Ishikawa (cell line): Measurements from ENCODE around the gene TIMM44.
A peak's percentile ranks its signal among the peaks of the same experiment; 100 is the strongest.

ENCODE experiments used
- CEBPB ChIP-seq: IDR thresholded peaks from 2 replicates; pipeline ENCODE4 v1.6.1; 2012
- CREB1 ChIP-seq: IDR thresholded peaks from 2 replicates; pipeline ENCODE4 v1.6.1; 2012; ENCODE audit warnings: low read depth
- EGR1 ChIP-seq: IDR thresholded peaks from 2 replicates; pipeline ENCODE4 v1.6.1; 2012
- EP300 ChIP-seq: IDR thresholded peaks from 2 replicates; pipeline ENCODE4 v1.6.1; 2012; ENCODE audit warnings: borderline replicate concordance
- FOXM1 ChIP-seq: IDR thresholded peaks from 2 replicates; pipeline ENCODE4 v1.6.1; 2012; ENCODE audit warnings: low read depth, borderline replicate concordance
- NFIC ChIP-seq: IDR thresholded peaks from 2 replicates; pipeline ENCODE4 v1.6.1; 2012
- RAD21 ChIP-seq: IDR thresholded peaks from 2 replicates; pipeline ENCODE4 v1.6.1; 2012; ENCODE audit warnings: low read depth
- TAF1 ChIP-seq: IDR thresholded peaks from 2 replicates; pipeline ENCODE4 v1.6.1; 2012; ENCODE audit warnings: low read depth, mild to moderate bottlenecking
- TCF12 ChIP-seq: IDR thresholded peaks from 2 replicates; pipeline ENCODE4 v1.6.1; 2012; ENCODE audit warnings: low read depth
- TEAD4 ChIP-seq: IDR thresholded peaks from 2 replicates; pipeline ENCODE4 v1.6.1; 2012
- YY1 ChIP-seq: IDR thresholded peaks from 2 replicates; pipeline ENCODE4 v1.6.1; 2012; ENCODE audit warnings: low read depth
- ZBTB7A ChIP-seq: IDR thresholded peaks from 2 replicates; pipeline ENCODE4 v1.6.1; 2012; ENCODE audit warnings: low read depth
- TF ChIP-seq, protein P1 (sequence below): IDR thresholded peaks from 2 replicates; pipeline ENCODE4 v1.6.1; 2012
- TF ChIP-seq, protein P2 (sequence below): IDR thresholded peaks from 2 replicates; pipeline ENCODE4 v1.6.1; 2012; ENCODE audit warnings: low read depth, mild to moderate bottlenecking
- TF ChIP-seq, protein P3 (sequence below): IDR thresholded peaks from 2 replicates; pipeline ENCODE4 v1.6.1; 2012

The TIMM44 gene

DNA sequence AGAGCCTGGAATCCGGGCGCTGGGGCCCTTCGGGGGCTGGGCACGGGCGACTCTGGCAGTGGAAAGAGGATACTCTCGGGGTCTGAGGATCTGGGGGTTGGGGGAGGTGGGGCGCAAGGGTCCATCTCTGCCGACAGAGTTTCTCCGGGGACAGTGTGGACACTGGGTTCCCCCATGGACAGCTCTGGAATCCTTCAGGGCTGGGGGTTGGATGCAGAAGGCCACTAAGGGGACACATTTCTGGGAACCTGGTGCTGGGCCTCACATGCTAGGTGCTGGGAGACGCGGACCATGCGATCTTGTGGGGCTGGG is 26.6 kb downstream of the TIMM44 start:
- TF ChIP-seq, protein P1, sequence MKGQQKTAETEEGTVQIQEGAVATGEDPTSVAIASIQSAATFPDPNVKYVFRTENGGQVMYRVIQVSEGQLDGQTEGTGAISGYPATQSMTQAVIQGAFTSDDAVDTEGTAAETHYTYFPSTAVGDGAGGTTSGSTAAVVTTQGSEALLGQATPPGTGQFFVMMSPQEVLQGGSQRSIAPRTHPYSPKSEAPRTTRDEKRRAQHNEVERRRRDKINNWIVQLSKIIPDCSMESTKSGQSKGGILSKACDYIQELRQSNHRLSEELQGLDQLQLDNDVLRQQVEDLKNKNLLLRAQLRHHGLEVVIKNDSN = no peak
- no peak for TF ChIP-seq EP300
- TF ChIP-seq CEBPB = no peak
- TF ChIP-seq ZBTB7A = no peak
- no peak for TF ChIP-seq FOXM1
- TF ChIP-seq TEAD4 = no peak
- TF ChIP-seq RAD21 = no peak
- no peak for TF ChIP-seq CREB1
- no peak for TF ChIP-seq TAF1
- TF ChIP-seq TCF12 = no peak
- no peak for TF ChIP-seq YY1

DNA sequence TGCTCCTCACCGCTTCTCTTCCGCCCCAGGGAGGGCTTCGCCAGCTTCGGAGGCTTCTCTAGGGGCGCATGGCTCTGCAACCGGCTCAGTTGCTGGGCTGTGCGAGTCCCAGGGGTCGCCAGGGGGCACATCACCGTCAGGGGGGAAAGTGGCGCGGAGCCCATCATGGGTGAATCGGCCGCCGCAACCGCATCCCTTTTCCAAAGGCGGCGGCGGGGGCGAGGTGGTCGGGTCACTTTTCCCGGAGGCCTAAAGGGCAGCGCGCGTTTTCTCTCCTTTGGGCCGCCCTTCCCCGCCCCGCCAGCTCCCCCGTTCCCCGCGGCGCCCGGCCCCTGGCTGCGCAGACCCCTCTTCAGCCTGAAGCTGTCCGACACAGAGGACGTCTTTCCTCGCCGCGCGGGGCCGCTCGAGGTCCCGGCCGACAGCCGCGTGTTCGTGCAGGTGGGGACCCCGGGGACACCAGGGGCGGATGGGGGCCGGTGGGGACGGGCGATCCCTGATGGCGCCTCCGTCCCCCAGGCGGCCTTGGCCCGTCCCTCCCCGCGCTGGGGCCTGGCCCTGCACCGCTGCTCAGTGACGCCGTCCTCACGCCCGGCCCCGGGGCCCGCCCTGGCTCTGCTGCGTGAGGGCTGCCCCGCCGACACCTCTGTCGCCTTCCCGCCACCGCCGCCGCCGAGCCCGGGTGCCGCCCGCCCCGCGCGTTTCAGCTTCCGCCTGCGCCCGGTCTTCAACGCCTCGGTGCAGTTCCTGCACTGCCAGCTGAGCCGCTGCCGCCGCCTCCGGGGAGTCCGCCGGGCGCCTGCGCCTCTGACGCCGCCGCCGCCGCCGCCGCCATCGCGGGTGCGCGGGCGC is 27.1 kb downstream of the TIMM44 start:
- TF ChIP-seq EP300 (no peak), ZBTB7A (peak; percentile 65; the same call in 1 of the 2 replicates)
- TF ChIP-seq, protein P2, sequence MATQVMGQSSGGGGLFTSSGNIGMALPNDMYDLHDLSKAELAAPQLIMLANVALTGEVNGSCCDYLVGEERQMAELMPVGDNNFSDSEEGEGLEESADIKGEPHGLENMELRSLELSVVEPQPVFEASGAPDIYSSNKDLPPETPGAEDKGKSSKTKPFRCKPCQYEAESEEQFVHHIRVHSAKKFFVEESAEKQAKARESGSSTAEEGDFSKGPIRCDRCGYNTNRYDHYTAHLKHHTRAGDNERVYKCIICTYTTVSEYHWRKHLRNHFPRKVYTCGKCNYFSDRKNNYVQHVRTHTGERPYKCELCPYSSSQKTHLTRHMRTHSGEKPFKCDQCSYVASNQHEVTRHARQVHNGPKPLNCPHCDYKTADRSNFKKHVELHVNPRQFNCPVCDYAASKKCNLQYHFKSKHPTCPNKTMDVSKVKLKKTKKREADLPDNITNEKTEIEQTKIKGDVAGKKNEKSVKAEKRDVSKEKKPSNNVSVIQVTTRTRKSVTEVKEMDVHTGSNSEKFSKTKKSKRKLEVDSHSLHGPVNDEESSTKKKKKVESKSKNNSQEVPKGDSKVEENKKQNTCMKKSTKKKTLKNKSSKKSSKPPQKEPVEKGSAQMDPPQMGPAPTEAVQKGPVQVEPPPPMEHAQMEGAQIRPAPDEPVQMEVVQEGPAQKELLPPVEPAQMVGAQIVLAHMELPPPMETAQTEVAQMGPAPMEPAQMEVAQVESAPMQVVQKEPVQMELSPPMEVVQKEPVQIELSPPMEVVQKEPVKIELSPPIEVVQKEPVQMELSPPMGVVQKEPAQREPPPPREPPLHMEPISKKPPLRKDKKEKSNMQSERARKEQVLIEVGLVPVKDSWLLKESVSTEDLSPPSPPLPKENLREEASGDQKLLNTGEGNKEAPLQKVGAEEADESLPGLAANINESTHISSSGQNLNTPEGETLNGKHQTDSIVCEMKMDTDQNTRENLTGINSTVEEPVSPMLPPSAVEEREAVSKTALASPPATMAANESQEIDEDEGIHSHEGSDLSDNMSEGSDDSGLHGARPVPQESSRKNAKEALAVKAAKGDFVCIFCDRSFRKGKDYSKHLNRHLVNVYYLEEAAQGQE = no peak
- TF ChIP-seq, protein P3, sequence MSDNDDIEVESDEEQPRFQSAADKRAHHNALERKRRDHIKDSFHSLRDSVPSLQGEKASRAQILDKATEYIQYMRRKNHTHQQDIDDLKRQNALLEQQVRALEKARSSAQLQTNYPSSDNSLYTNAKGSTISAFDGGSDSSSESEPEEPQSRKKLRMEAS = peak; percentile 66; the same call in 1 of the 2 replicates

DNA sequence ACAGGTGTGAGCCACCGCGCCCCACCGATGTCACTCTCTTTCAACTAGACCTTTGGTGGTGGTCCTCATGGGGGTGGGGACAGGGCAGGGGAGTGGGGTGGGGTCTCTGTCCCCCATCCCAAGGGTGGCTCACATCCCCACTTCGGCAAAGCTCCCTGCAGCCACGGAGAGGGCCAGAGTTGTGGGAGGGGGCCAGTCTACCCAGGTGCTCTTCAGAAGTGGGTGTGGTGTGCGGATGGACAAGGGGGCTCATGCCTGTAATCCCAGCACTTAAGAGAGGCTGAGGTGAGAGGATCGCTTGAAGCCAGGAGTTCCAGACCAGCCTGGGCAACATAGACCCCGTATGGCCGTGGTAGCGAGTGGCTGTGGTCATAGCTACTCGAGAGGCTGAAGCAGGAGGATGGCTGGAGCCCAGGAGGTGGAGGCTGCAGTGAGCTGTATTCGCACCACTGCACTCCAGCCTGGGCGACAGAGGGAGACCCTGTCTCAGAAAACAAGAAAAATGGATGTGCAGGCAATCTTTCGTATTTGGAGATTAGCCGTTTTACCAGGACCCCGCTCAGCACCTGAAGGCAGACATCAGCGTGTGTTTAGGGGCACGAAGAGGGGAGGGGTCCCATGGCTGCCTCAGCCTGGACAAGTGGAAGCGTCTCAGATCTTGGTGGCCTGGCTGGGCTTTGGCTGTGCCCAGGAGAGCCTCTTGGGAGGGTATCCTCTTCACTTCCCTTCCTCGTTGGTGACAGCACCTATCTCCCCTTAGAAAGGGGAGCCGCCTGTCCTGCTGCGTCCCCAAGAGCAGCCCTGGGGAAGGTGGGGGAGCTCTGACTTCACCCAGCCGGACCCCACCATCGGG is 28.0 kb downstream of the TIMM44 start:
- TF ChIP-seq ZBTB7A = peak; percentile 0; the same call in 1 of the 2 replicates
- TF ChIP-seq, protein P1 = no peak

DNA sequence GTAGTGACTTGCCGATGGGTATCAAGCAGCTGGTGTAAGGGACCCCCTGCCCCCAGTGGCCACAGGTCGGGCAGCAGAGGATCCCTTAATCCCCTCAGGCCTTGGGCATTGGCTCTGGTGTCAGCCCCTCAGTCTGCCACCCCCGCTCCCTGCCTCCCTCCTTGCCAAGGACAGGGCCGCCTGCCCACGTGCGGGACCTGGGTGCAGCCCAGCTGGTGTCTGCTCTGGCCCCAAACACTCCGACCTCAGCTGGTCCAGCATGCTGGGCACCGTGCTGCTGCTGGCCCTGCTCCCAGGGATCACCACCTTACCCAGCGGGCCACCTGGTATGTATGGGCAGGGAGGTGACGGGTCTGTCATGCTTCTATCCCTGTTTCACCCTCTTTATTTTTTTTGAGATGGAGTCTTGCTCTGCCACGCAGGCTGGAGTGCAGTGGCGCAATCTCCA is 28.8 kb downstream of the TIMM44 start, which contains the start of gene TGFBR3L:
TGFBR3L (plus strand) TSS at position 233 of the 448 bp plus-strand sequence.
- TF ChIP-seq RAD21 (no peak), NFIC (no peak), CREB1 (no peak), FOXM1 (no peak), TCF12 (no peak), TAF1 (no peak)
- TF ChIP-seq, protein P3 = no peak
- TF ChIP-seq, protein P2 = no peak
- TF ChIP-seq, protein P1 = no peak

DNA sequence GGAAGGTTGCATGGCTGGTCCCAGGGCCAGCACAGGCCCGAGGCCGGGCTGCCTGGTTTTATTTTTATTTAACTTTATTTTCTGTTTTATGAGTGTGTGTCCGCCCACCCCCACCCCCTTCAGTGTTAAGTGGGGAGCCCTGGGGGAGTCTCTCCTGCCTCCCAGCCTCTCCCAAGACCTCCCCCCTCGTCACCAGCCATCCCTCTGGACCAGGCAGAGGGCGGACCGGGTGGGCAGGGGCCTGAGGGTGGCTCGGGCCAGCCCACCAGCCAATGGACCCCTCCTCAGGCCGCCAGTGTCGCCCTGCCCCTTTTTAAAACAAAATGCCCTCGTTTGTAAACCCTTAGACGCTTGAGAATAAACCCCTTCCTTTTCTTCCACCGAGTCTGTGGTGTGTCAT is 29.4 kb downstream of the TIMM44 start:
- TF ChIP-seq TCF12 (no peak), YY1 (no peak), FOXM1 (no peak), EGR1 (no peak), EP300 (no peak), CREB1 (no peak), CEBPB (no peak), NFIC (no peak), TEAD4 (no peak), TAF1 (no peak), RAD21 (no peak), ZBTB7A (no peak)
- TF ChIP-seq, protein P2 = no peak
- TF ChIP-seq, protein P1 = no peak
- TF ChIP-seq, protein P3 = no peak
